Tibial nerve (tissue), 4 donors: ENCODE measurements around the gene DTNB. TPM values are rescaled to one million over a fixed set of nuclear protein-coding genes. Genes with fewer than 3 reads are reported as not detected.

Source experiments
- DNase-seq, 2 donors: peaks; one replicate each; pipeline ENCODE4 v3.0.0-alpha.2; 2019; ENCODE audit warnings: low spot score in 2 of 2
- H3K27ac ChIP-seq, 4 donors: fragments of 200-600 bp; sonication (generic) in 3 of 4; one replicate each; pipeline ENCODE4 v1.5.1; 2017 to 2019; ENCODE audit warnings: mild to moderate bottlenecking in 1 of 4
- H3K27me3 ChIP-seq, 2 donors: fragments of 200-600 bp; sonication (generic) in 1 of 2; one replicate each; pipeline versions ENCODE4 v1.5.1 to v1.6.0; 2017 to 2019
- H3K36me3 ChIP-seq, 3 donors: fragments of 200-600 bp; sonication (generic); one replicate each; pipeline ENCODE4 v1.5.1; 2018 to 2019
- H3K4me1 ChIP-seq, 4 donors: fragments of 200-600 bp; sonication (generic) in 3 of 4; one replicate each; pipeline ENCODE4 v1.5.1; 2017 to 2019
- H3K4me3 ChIP-seq, 4 donors: fragments of 200-600 bp; sonication (generic) in 3 of 4; one replicate each; pipeline ENCODE4 v1.5.1; 2017 to 2019; ENCODE audit warnings: mild to moderate bottlenecking in 1 of 4, moderate library complexity in 1 of 4
- H3K9me3 ChIP-seq, 4 donors: fragments of 200-600 bp; sonication (generic) in 3 of 4; one replicate each; pipeline ENCODE4 v1.5.1; 2017 to 2019
- CTCF ChIP-seq, 5 experiments: fragments of 200-600 bp in 3 of 5; fragments of 450-650 bp in 2 of 5; sonication (generic) in 3 of 5; IDR thresholded peaks; one replicate each; pipeline ENCODE4 v1.5.1; 2016 to 2019; ENCODE audit warnings: antibody characterized with exemption in 5 of 5, mild to moderate bottlenecking in 3 of 5, moderate library complexity in 2 of 5
- EP300 ChIP-seq, 2 donors: sonication (generic); formaldehyde crosslinking; IDR thresholded peaks; one replicate each; pipeline ENCODE4 v1.6.1; 2017; ENCODE audit warnings: antibody characterized with exemption in 2 of 2, mild to moderate bottlenecking in 1 of 2
- POLR2A ChIP-seq, 2 donors: fragments of 450-650 bp; IDR thresholded peaks; one replicate each; pipeline ENCODE4 v1.6.1; 2017; ENCODE audit warnings: antibody characterized with exemption in 2 of 2, mild to moderate bottlenecking in 2 of 2, moderate library complexity in 2 of 2
- WGBS, 2 donors: methylation state at CpG; one replicate each; pipeline ENCODE4 v1.1.5; 2018; 5-methylcytosine and 5-hydroxymethylcytosine counted together
- total RNA-seq, 4 donors: library from RNA; depleted of rRNA; stranded (reverse); fragments of >200 nt; gene quantifications; one replicate each; pipeline ENCODE4 v1.1.0, GENCODE V29; 2016

The DTNB gene
- total RNA-seq, 4 donors from 2014 or later: 9.4 to 18.6 (median 13.1) TPM

DNA sequence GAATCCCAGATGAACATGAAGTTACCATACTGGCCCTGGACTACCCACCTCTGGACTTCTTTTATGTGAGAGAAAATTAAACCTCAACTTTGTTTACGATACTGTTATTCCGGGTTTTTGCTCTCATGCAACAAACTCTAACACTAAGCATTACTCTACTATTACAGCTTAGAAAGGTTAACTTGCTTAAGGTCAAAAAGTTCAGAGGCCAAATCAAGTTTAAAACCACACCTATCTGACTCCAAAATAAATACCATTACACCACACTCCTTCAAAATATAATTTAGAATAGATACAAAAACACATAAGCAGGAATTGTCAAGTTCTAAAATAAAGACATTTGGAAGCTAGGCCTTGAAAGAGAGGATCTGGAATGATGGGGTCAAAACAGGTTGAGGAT lies 75.0 kb downstream of the DTNB start:
- no peaks in the 10 kb centered on the region for H3K9me3 ChIP-seq
- DNase-seq: no peak
- no peaks in the 10 kb centered on the region for H3K4me1 ChIP-seq
- no peak overlapping the region for H3K27ac ChIP-seq
- TF ChIP-seq POLR2A (IDR thresholded peaks at IDR 0.05) (no peak), CTCF (IDR thresholded peaks at IDR 0.05) (no peak), EP300 (IDR thresholded peaks at IDR 0.05) (no peak)
- WGBS, 2 donors: 81 to 88% methylated on average over 2 of the region's 2 CpGs
- H3K4me3 ChIP-seq: no peak overlapping the region
- peaks cover 0 to 4% (median 0%) of the 10 kb centered on the region in 3 donors for H3K36me3 ChIP-seq
- H3K27me3 ChIP-seq: no peaks in the 10 kb centered on the region

- TF ChIP-seq CTCF (IDR thresholded peaks at IDR 0.05) (no peak), EP300 (IDR thresholded peaks at IDR 0.05) (no peak), POLR2A (IDR thresholded peaks at IDR 0.05) (no peak)
- 96 to 97% methylated on average over 2 of the region's 2 CpGs for WGBS, 2 donors
- Histone ChIP-seq H3K27ac (no peak overlapping the region), H3K9me3 (no peaks in the 10 kb centered on the region), H3K36me3 (peaks cover 0 to 4% (median 0%) of the 10 kb centered on the region in 3 donors), H3K4me3 (no peak overlapping the region), H3K4me1 (no peaks in the 10 kb centered on the region), H3K27me3 (no peaks in the 10 kb centered on the region)
- no peak for DNase-seq
Observed at GRCh38 chr2:25597881-25598280, 75.5 kb downstream of the DTNB start.

- WGBS, 2 donors: 77 to 82% methylated on average over 1 of the region's 1 CpG
- TF ChIP-seq EP300 (IDR thresholded peaks at IDR 0.05): no peak
- TF ChIP-seq POLR2A (IDR thresholded peaks at IDR 0.05): no peak
- no peak for TF ChIP-seq CTCF (IDR thresholded peaks at IDR 0.05)
- no peaks in the 10 kb centered on the region for H3K4me1 ChIP-seq
- H3K36me3 ChIP-seq: peaks cover 0 to 4% (median 0%) of the 10 kb centered on the region in 3 donors
- H3K4me3 ChIP-seq: no peak overlapping the region
- H3K27ac ChIP-seq: no peak overlapping the region
- DNase-seq: no peak
- H3K27me3 ChIP-seq: no peaks in the 10 kb centered on the region
- no peaks in the 10 kb centered on the region for H3K9me3 ChIP-seq
Observed at GRCh38 chr2:25596516-25597244, 76.7 kb downstream of the DTNB start.

GRCh38 chr2:25595393-25595792 lies 78.0 kb downstream of the DTNB start:
- 78 to 79% methylated on average over 6 of the region's 6 CpGs for WGBS, 2 donors
- no peaks in the 10 kb centered on the region for H3K9me3 ChIP-seq
- TF ChIP-seq EP300 (IDR thresholded peaks at IDR 0.05): no peak
- DNase-seq: no peak
- no peak overlapping the region for H3K4me3 ChIP-seq
- no peak overlapping the region for H3K27ac ChIP-seq
- H3K27me3 ChIP-seq: no peaks in the 10 kb centered on the region
- no peaks in the 10 kb centered on the region for H3K4me1 ChIP-seq
- peaks cover 0 to 4% (median 0%) of the 10 kb centered on the region in 3 donors for H3K36me3 ChIP-seq

- 92 to 94% methylated on average over 3 of the region's 3 CpGs for WGBS, 2 donors
- no peak for TF ChIP-seq EP300 (IDR thresholded peaks at IDR 0.05)
- TF ChIP-seq CTCF (IDR thresholded peaks at IDR 0.05): no peak
- no peak for TF ChIP-seq POLR2A (IDR thresholded peaks at IDR 0.05)
- H3K4me1 ChIP-seq: no peaks in the 10 kb centered on the region
- no peaks in the 10 kb centered on the region for H3K27me3 ChIP-seq
- no peaks in the 10 kb centered on the region for H3K9me3 ChIP-seq
- no peak overlapping the region for H3K4me3 ChIP-seq
- H3K36me3 ChIP-seq: peaks cover 0 to 4% (median 0%) of the 10 kb centered on the region in 3 donors
- DNase-seq: no peak
- H3K27ac ChIP-seq: no peak overlapping the region
Observed at GRCh38 chr2:25594991-25595390, 78.4 kb downstream of the DTNB start.
